HG03460 (cell line): Measurements from ENCODE around the gene DIPK2B.
A peak's percentile ranks its signal among the peaks of the same experiment; 100 is the strongest.

ENCODE experiments used
- ATAC-seq: cut with Tn5 transposase; IDR thresholded peaks from one replicate; pipeline ENCODE4 v1.9.1; 2021; ENCODE audit not compliant: unreplicated experiment

DIPK2B gene

GRCh38 chrX:45200741-45201234 is at the start of gene DIPK2B:
TSS of gene DIPK2B (minus strand) at chrX:45200876. CDS start at chrX:45200826, 50 bp downstream.
- no peak for ATAC-seq

- no peak for ATAC-seq
Measured at GRCh38 chrX:45240301-45240700, 39.6 kb upstream of the DIPK2B start.

DNA sequence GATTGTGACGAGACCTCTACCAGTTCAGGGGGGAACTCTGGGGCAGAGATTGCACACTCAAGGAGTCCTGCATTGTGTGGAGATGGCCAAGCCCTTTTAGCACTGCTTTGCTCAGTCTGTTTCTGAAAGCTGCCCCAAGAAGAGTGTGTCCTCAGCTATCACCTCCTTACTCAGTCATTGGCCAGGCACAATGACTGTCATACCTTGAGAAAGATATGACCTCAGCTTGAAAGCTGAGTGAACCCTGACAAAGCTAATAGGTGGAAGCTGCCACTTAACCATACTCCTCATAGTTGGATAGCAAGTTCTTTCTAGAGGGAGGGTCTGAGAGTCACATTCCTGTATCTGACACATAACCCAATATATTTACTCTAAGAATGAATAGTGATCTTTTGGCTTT is 37.8 kb upstream of the DIPK2B start:
- ATAC-seq: no peak

GRCh38 chrX:45233531-45233930 is 32.9 kb upstream of the DIPK2B start:
- ATAC-seq: no peak

GRCh38 chrX:45232139-45232538 is 31.5 kb upstream of the DIPK2B start:
- ATAC-seq: no peak

DNA sequence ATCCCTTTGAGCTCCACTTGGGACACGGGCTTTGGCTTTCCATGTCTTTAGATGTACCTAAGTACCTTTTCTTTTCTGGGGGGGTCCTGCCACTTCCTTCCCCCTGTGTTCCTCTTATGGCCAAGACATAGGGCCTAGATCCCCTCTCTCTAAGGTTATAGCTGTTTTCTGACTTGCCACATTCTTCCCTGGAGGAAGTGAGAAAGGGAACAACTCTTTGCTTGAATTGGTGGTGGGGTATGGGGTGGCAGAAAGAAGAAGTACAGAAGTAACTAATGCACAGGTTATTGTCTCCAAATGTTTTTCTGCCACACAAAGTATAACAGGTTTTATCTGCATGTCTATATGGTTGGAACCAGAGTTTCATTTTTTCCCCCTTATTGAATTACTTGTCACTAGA is 29.7 kb upstream of the DIPK2B start:
- no peak for ATAC-seq

- ATAC-seq: no peak
Measured at GRCh38 chrX:45229348-45229747, 28.7 kb upstream of the DIPK2B start.

GRCh38 chrX:45228126-45228525 is 27.4 kb upstream of the DIPK2B start:
- no peak for ATAC-seq

DNA sequence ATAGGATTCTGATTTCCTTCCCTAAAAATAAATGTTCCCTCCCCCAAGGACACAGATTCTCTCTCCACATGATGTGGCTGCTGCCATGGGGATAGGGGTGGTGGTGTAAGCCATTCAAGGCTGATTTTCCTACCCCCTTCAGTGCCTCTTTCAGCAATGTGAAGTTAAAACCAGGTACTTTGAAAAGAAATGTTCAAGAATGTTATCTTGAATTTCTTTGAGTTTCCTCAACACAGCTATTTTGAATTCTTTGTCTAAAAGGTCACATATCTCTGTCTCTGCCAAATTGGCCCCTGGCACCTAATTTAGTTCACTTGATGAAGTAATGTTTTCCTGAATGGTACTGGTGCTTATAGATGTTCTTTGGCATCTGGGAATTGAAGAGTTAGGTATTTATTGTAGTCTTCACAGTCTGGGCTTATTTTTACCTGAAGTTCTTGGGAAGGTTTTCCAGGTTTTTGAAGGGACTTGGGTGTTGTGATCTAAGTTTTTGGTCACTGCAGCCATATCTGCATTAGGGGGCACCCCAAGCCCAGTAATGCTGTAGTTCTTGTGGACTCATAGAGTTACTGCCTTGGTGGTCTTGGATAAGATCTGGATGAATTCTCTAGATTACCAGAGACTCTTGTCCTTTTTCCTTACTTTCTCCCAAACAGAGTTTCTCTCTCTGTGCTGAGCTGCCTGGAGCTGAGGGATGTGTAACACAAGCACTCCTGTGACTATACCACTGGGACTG is 7.6 kb upstream of the DIPK2B start:
- no peak for ATAC-seq

DNA sequence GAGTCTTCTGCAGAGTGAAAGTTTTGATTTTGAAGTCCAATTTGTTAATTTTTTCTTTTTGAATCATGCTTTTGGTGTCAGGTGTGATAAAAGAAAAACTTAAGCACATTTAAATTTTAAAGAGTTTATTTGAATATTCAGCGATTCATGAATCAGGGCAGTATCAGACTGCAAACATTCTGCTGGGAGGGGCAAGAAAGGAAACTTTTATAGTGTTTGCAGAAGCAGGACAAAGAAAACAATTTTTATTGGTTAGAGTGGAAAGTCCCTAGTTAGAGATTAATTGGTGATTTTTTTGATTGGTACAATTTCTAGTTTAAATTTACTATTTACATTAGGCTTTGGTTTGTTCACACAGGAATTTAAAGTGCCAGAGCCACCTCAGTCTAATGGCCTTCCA is 1.5 kb upstream of the DIPK2B start:
- ATAC-seq: no peak

- ATAC-seq: no peak
Measured at GRCh38 chrX:45198706-45199105, 2.0 kb downstream of the DIPK2B start.

DNA sequence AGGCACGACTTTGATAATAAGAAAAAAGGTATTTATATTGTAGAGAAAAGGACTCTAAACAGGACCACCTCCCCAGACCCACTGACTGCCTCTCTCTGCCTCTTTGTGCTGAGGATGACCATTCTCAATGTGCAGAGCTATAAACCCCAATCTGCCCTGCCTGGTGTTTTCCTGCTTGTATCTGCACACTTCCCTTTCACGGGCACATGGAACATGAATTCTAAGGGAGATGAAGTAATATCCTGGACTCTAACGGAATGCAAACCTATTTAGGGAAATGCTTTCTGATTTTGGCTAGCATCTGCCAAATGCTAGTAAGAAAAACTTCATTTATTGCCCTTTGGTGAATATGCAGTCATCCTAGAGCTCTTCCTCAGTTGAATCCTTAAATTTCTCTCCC is 2.4 kb downstream of the DIPK2B start:
- ATAC-seq: no peak

DNA sequence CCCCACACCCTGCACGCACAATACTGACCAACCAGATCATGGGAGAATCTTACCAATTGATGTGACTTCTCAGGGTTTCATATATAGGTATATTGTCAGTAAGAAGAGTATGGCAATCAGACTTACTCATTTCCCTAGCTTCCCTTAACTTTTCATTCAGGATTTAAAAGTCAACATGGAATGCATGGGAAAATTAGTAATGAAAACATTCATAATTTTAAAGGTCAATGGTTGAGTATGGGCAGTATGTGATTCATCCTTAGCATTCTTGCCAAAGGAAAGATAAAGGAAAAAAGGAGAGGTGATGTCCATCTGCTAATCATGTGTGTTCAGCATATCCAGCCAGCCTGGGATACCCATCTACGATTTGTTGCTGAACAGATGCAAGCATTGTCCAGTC is 4.0 kb downstream of the DIPK2B start:
- ATAC-seq: no peak

- no peak for ATAC-seq
Measured at GRCh38 chrX:45191820-45192409, 8.8 kb downstream of the DIPK2B start.

DNA sequence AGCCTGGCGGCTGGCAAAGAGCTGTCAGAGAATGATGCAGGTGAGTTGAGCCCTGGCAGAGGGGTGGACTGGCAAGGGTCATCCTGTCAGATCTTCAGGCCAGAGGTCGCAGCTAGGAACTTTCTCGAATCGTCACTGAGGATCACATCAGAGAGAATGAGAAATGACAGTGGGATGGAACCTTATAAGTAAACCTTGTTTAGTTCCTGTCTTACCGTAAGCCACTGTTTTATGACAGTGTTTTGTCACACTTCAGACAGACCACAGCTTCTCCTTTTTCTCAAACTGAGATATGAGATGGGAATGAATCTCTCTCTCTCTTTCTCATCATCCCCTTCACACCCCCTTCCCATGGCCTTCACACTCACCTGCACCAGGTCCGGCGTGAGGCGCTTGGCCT is 9.3 kb downstream of the DIPK2B start:
- ATAC-seq: no peak

DNA sequence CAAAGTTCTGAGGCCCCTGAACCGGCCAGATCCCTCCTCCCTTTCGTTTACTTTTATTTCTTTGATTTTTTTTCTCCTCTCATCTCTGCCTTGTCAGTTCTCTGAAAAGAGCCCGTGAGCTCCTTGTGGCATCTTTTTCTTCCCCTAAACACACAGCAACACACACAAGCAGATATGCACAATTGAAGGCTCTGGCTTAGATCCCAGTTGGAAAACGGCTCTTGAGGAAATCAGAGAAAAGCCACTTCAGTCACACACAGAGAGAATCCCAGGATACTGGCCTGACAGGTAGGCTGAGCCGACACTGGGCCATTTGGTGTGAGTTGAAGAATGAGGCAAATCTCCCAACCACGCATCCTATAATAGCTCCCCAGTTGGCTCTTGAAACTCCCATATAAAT is 12.9 kb downstream of the DIPK2B start:
- no peak for ATAC-seq

DNA sequence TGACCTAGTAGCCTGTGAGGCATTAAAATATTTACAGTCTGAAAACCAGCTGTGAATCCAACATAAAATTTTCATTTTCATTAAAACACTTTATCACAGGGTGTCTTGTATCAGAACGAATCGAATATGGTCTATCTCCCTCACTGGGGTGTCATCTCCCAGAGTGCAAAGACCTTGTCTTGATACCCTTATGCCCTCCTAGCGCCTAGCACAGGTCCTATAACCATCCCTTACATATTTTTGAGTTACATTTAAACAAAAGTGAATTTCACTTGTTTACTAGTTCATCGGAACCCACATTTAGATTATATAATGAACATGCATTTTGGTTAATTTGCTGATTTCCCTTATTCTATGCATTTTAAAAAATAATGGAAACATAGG is 14.0 kb downstream of the DIPK2B start:
- ATAC-seq: peak; percentile 23

- no peak for ATAC-seq
Measured at GRCh38 chrX:45184211-45184610, 16.5 kb downstream of the DIPK2B start.

DNA sequence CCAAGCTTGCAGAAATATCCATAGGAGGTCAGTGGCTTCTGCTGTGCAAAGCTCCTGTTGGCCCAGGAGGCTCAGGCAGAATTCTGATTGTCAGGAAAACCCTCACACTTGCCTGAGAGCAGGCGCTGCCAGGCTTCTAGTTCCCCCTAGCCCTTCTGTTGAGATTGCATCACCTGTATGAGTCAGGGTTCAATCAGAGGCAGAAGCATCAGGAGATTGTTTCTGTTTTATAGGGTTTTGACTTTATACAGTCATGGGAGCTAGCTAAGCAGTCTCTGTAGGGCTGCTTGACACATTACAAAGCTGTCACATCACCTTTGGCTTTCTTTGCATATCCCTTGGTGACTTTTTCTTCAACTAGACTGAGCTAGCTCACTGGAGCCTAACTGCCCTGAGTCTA is 27.8 kb downstream of the DIPK2B start:
- ATAC-seq: no peak

DNA sequence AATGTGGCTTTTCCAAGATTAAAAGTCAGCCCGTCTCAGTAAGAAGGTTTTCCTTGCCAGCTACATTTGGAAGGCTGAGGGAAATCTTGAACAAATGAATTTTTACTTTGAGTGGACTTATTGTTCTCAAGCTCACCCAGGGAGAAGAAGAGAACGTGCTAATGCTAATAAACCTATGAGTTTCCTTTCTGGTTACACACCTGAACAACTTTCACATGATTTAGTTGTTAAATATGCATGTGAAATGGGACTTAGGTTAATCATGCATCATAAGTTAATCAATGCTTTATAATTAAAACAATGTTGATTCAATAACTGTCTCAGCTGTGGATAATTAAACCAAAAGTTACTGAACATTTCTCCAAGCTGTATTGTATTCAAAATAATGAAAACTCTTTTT is 33.9 kb downstream of the DIPK2B start:
- ATAC-seq: no peak

- no peak for ATAC-seq
Measured at GRCh38 chrX:45165726-45166125, 35.0 kb downstream of the DIPK2B start.

GRCh38 chrX:45164995-45165394 is 35.7 kb downstream of the DIPK2B start:
- ATAC-seq: no peak
